H1 (cell line): ENCODE results near the gene PRCP. TPM values are rescaled to one million over a fixed set of nuclear protein-coding genes. Genes with fewer than 3 reads are reported as not detected.

Experiments
- CTCF ChIA-PET: fragments of 300-600 bp; sonication (Branson Sonifier 250); formaldehyde crosslinking; loops from one replicate; lab custom pipeline; 2021; ENCODE audit not compliant: partially characterized antibody; lab: Charles Lee
- POLR2A ChIA-PET: fragments of 300-600 bp; sonication (Branson Sonifier 250); formaldehyde crosslinking; loops from one replicate; lab custom pipeline; 2021; ENCODE audit warnings: inconsistent platforms; ENCODE audit not compliant: partially characterized antibody; lab: Charles Lee
- DNase-seq, 2 experiments: peaks; one replicate each; pipeline versions ENCODE4 v3.0.0 to v3.0.0-alpha.2; 2010 to 2022; ENCODE audit warnings: low spot score in 2 of 2, low read depth in 1 of 2, mixed read lengths in 1 of 2
- FAIRE-seq: peaks from 2 replicates; lab custom pipeline; 2011; peaks lifted over from hg19 to GRCh38; lab: Jason Lieb, UNC
- H2AFZ ChIP-seq: 2 replicates; pipeline ENCODE4 v1.8.1; 2012; ENCODE audit warnings: low read length, inconsistent platforms
- H2AK5ac ChIP-seq: 2 replicates; pipeline ENCODE4 v1.6.1; 2013; ENCODE audit warnings: low read depth, low read length
- H2BK120ac ChIP-seq: replicated peaks from 2 replicates; pipeline ENCODE3; 2013; ENCODE audit warnings: low read depth, low read length, inconsistent platforms
- H2BK12ac ChIP-seq: 2 replicates; pipeline ENCODE4 v1.6.1; 2013; ENCODE audit warnings: low read depth, low read length
- H2BK15ac ChIP-seq: 2 replicates; pipeline ENCODE4 v1.6.1; 2013; ENCODE audit warnings: low read length
- H2BK20ac ChIP-seq: 2 replicates; pipeline ENCODE4 v1.6.1; 2013; ENCODE audit warnings: low read length
- H2BK5ac ChIP-seq: 2 replicates; pipeline ENCODE4 v1.6.1; 2013; ENCODE audit warnings: low read depth, low read length
- H3K14ac ChIP-seq: 2 replicates; pipeline ENCODE4 v1.6.1; 2013; ENCODE audit warnings: inconsistent platforms; ENCODE audit not compliant: insufficient read length
- H3K18ac ChIP-seq: 2 replicates; pipeline ENCODE4 v1.6.1; 2013; ENCODE audit warnings: low read length; ENCODE audit errors: extremely low read depth
- H3K23ac ChIP-seq: 2 replicates; pipeline ENCODE4 v1.6.1; 2013; ENCODE audit warnings: inconsistent platforms; ENCODE audit not compliant: insufficient read length
- H3K23me2 ChIP-seq: 2 replicates; pipeline ENCODE4 v1.6.1; 2013; ENCODE audit warnings: low read depth, low read length
- H3K27ac ChIP-seq: 2 replicates; pipeline ENCODE4 v1.6.1; 2011; ENCODE audit warnings: low read depth, low read length, inconsistent platforms
- H3K27me3 ChIP-seq, 4 experiments: replicated peaks in 1 of 4; 1 replicate in 1 of 4; 2 replicates in 3 of 4; pipeline versions ENCODE4 v1.6.1 to v1.8.1; 2011 to 2013; ENCODE audit warnings: low read length in 3 of 4, mild to moderate bottlenecking in 3 of 4, inconsistent platforms in 2 of 4, mixed read lengths in 2 of 4, moderate library complexity in 1 of 4; ENCODE audit not compliant: control insufficient read depth in 3 of 4, insufficient read depth in 3 of 4; ENCODE audit errors: extremely low read depth in 1 of 4
- H3K36me3 ChIP-seq, 4 experiments: 2 replicates each; pipeline versions ENCODE4 v1.6.1 to v1.8.1; 2011 to 2013; ENCODE audit warnings: mild to moderate bottlenecking in 4 of 4, low read length in 3 of 4, moderate library complexity in 2 of 4, control low read depth in 1 of 4, inconsistent platforms in 1 of 4; ENCODE audit not compliant: insufficient read depth in 4 of 4, control insufficient read depth in 2 of 4
- H3K4ac ChIP-seq: replicated peaks from 2 replicates; pipeline ENCODE3; 2013; ENCODE audit warnings: low read length, low read depth, mixed read lengths, inconsistent platforms; ENCODE audit not compliant: insufficient read length
- H3K4me1 ChIP-seq, 4 experiments: replicated peaks in 1 of 4; 1 replicate in 1 of 4; 2 replicates in 3 of 4; pipeline versions ENCODE4 v1.6.1 to v1.8.1; 2011 to 2013; ENCODE audit warnings: low read length in 3 of 4, inconsistent platforms in 2 of 4, mixed read lengths in 1 of 4; ENCODE audit not compliant: insufficient read depth in 4 of 4, control insufficient read depth in 3 of 4
- H3K4me2 ChIP-seq, 2 experiments: 2 replicates each; pipeline versions ENCODE4 v1.6.1 to v1.8.1; 2011 to 2013; ENCODE audit warnings: low read depth in 2 of 2, low read length in 2 of 2, control low read depth in 1 of 2, inconsistent platforms in 1 of 2, mild to moderate bottlenecking in 1 of 2; ENCODE audit not compliant: insufficient read depth in 1 of 2
- H3K4me3 ChIP-seq, 4 experiments: fragments of 200-600, 300-600 bp in 1 of 4; sonication (generic), shearing (Covaris generic), sonication (Bioruptor Twin) in 1 of 4; 2 replicates each; pipeline versions ENCODE4 v1.5.1 to v1.8.1; 2011 to 2016; ENCODE audit warnings: low read length in 4 of 4, low read depth in 3 of 4, control low read depth in 2 of 4, inconsistent platforms in 2 of 4, mild to moderate bottlenecking in 2 of 4, mixed read lengths in 1 of 4, moderate library complexity in 1 of 4; ENCODE audit not compliant: insufficient read depth in 2 of 4; ENCODE audit errors: extremely low read depth in 1 of 4
- H3K56ac ChIP-seq: replicated peaks from 2 replicates; pipeline ENCODE3; 2013; ENCODE audit warnings: low read depth, mild to moderate bottlenecking, mixed read lengths, low read length, inconsistent platforms; ENCODE audit not compliant: insufficient read length
- H3K79me1 ChIP-seq: 2 replicates; pipeline ENCODE4 v1.6.1; 2013; ENCODE audit warnings: low read depth, low read length, control low read depth
- H3K79me2 ChIP-seq, 2 experiments: 2 replicates each; pipeline versions ENCODE4 v1.6.1 to v1.8.1; 2012 to 2013; ENCODE audit warnings: low read length in 2 of 2, mild to moderate bottlenecking in 2 of 2, inconsistent platforms in 1 of 2; ENCODE audit not compliant: insufficient read depth in 2 of 2, control insufficient read depth in 1 of 2
- H3K9ac ChIP-seq, 4 experiments: replicated peaks in 1 of 4; 1 replicate in 1 of 4; 2 replicates in 3 of 4; pipeline versions ENCODE4 v1.6.1 to v1.8.1; 2011 to 2013; ENCODE audit warnings: low read depth in 3 of 4, low read length in 3 of 4, control low read depth in 2 of 4, mild to moderate bottlenecking in 2 of 4, moderate library complexity in 2 of 4, inconsistent platforms in 1 of 4; ENCODE audit errors: extremely low read depth in 1 of 4
- H3K9me3 ChIP-seq, 2 experiments: 2 replicates each; pipeline versions ENCODE4 v1.6.1 to v1.8.1; 2012 to 2013; ENCODE audit warnings: mild to moderate bottlenecking in 2 of 2, moderate library complexity in 2 of 2, control low read depth in 1 of 2, inconsistent platforms in 1 of 2, low read depth in 1 of 2, low read length in 1 of 2, mixed read lengths in 1 of 2; ENCODE audit not compliant: insufficient read depth in 2 of 2
- H4K20me1 ChIP-seq, 2 experiments: replicated peaks in 1 of 2; 2 replicates each; pipeline versions ENCODE3 to v1.8.1; 2011 to 2013; ENCODE audit warnings: inconsistent platforms in 2 of 2, low read length in 2 of 2, mild to moderate bottlenecking in 1 of 2; ENCODE audit not compliant: insufficient read depth in 2 of 2, control insufficient read depth in 1 of 2
- H4K5ac ChIP-seq: 2 replicates; pipeline ENCODE4 v1.6.1; 2013; ENCODE audit warnings: low read length, low read depth, mixed read lengths, inconsistent platforms; ENCODE audit not compliant: insufficient read length
- H4K8ac ChIP-seq: 2 replicates; pipeline ENCODE4 v1.8.0; 2013; ENCODE audit warnings: mild to moderate bottlenecking, moderate library complexity, low read length, inconsistent platforms; ENCODE audit not compliant: insufficient read depth; ENCODE audit errors: extremely low read depth
- H4K91ac ChIP-seq: replicated peaks from 2 replicates; pipeline ENCODE3; 2013; ENCODE audit warnings: low read length, mixed read lengths, inconsistent platforms; ENCODE audit not compliant: insufficient read length
- ATF3 ChIP-seq: IDR thresholded peaks from 2 replicates; pipeline ENCODE4 v1.6.1; 2011; ENCODE audit warnings: low read depth, mild to moderate bottlenecking, low read length; ENCODE audit not compliant: insufficient read depth
- E2F6 ChIP-seq: IDR thresholded peaks from 2 replicates; pipeline ENCODE4 v1.6.1; 2012; ENCODE audit warnings: inconsistent platforms
- NRF1 ChIP-seq: IDR thresholded peaks from 2 replicates; pipeline ENCODE4 v1.6.1; 2011; ENCODE audit warnings: mild to moderate bottlenecking, low read depth, low read length, improper control_type of control experiment
- PHF8 ChIP-seq: fragments of 200-600 bp; sonication (generic); conservative IDR thresholded peaks from 2 replicates; pipeline ENCODE4 v1.7.1; 2012; ENCODE audit warnings: low read depth, mild to moderate bottlenecking, inconsistent platforms, low read length, moderate library complexity
- WGBS, 2 experiments: shearing (Covaris generic) in 1 of 2; methylation state at CpG; one replicate each; pipeline versions ENCODE4 v1.1.6 to v1.1.7; 2013 to 2015; ENCODE audit warnings: low lambda C conversion rate in 2 of 2, mixed read lengths in 2 of 2, inconsistent platforms in 1 of 2, low coverage in 1 of 2, missing lambda C conversion rate in 1 of 2; ENCODE audit not compliant: insufficient replicate concordance in 2 of 2, insufficient coverage in 1 of 2, insufficient read length in 1 of 2; ENCODE audit errors: extremely low coverage in 1 of 2, missing lambda C conversion rate in 1 of 2; 5-methylcytosine and 5-hydroxymethylcytosine counted together
- polyA plus RNA-seq, 7 experiments: library from polyadenylated mRNA; depleted of rRNA in 3 of 7; stranded (reverse) in 5 of 7; unstranded in 2 of 7; fragments of >200 nt in 5 of 7; fragments of 200-250 nt in 2 of 7; gene quantifications; 1 replicate in 5 of 7; 2 replicates in 1 of 7; 4 replicates in 1 of 7; pipeline versions ENCODE4 v1.2.1 to v1.2.3, GENCODE V29; 2011 to 2013; ENCODE audit warnings: missing spikeins in 2 of 7, mixed read lengths in 2 of 7
- total RNA-seq: library from RNA; stranded (reverse); fragmentation: NEBNext Ultra II Directional; extraction: Animal tissue kit (Norgen Biotek cat#: 25700); gene quantifications from 2 replicates; pipeline ENCODE4 v1.2.1, GENCODE V29; 2021

PRCP gene
- total and polyA plus RNA-seq, 2 of the 8 experiments (the other 6 are each of a cell fraction or from before 2014, with no cell fraction given) = 63.8 to 84.4 TPM

GRCh38 chr11:82787981-82788380 is 112.2 kb downstream of the PRCP start:
- no peak overlapping the region for H3K27ac ChIP-seq
- WGBS, 2 experiments = 88% methylated on average over 4 of the region's 4 CpGs; no CpG with 5 or more reads in 1 of the 2 experiments

More at GRCh38 chr11:82787981-82788380, 112.2 kb downstream of the PRCP start:
- no peak overlapping the region for H2BK5ac ChIP-seq
- no peak overlapping the region for H2AFZ ChIP-seq
- no peak overlapping the region for H2BK15ac ChIP-seq
- H3K56ac ChIP-seq = no peak overlapping the region
- ChIA-PET CTCF (interaction anchor here (1.5 to 4.2 kb wide), 5 partner anchors 12 to 86 kb away, joined by 3 to 33 read pairs (median 4); no protein-coding TSS in a partner anchor), POLR2A (no interaction called here)
- H3K9ac ChIP-seq = no peak overlapping the region
- peaks cover 0 to 2% (median 0%) of the 10 kb centered on the region in 4 experiments; a peak in 1 of 7 replicates for H3K4me1 ChIP-seq
- H4K20me1 ChIP-seq = no peaks in the 10 kb centered on the region
- no peaks in the 10 kb centered on the region for H3K36me3 ChIP-seq
- no peak overlapping the region for H3K4ac ChIP-seq
- no peak overlapping the region for H4K91ac ChIP-seq
- H3K79me1 ChIP-seq = no peaks in the 10 kb centered on the region
- TF ChIP-seq PHF8 (no peak), E2F6 (no peak), ATF3 (no peak), NRF1 (no peak)
- H2BK120ac ChIP-seq = no peak overlapping the region
- H4K5ac ChIP-seq = no peak overlapping the region
- no peak overlapping the region for H2BK20ac ChIP-seq
- H3K27me3 ChIP-seq = no peaks in the 10 kb centered on the region
- H3K23ac ChIP-seq = no peak overlapping the region
- no peak for FAIRE-seq
- no peak overlapping the region for H2AK5ac ChIP-seq
- H2BK12ac ChIP-seq = 0 out of 2 replicates have a peak overlapping the region, but pooled peaks have one; percentile 23
- H4K8ac ChIP-seq = no peak overlapping the region
- no peaks in the 10 kb centered on the region for H3K9me3 ChIP-seq
- no peak overlapping the region for H3K4me2 ChIP-seq
- DNase-seq = no peak
- H3K79me2 ChIP-seq = no peaks in the 10 kb centered on the region
- H3K23me2 ChIP-seq = no peaks in the 10 kb centered on the region; the same call in 1 of the 2 replicates
- H3K14ac ChIP-seq = no peak overlapping the region
- no peak overlapping the region for H3K18ac ChIP-seq
- H3K4me3 ChIP-seq = no peak overlapping the region
